WTC11 (cell line): ENCODE results near the gene GLRA3.

Source experiments
- ARID4B ChIP-seq: sonication (generic); formaldehyde crosslinking; IDR thresholded peaks from 2 replicates; pipeline ENCODE4 v1.8.0; 2023; ENCODE audit warnings: missing genetic modification reagents, mild to moderate bottlenecking, borderline replicate concordance
- ERG ChIP-seq: fragments of 250-450 bp; sonication (Bioruptor Pico); IDR thresholded peaks from 2 replicates; pipeline ENCODE4 v1.8.0; 2021; ENCODE audit warnings: mild to moderate bottlenecking
- ESRRA ChIP-seq: sonication (generic); formaldehyde crosslinking; IDR thresholded peaks from 2 replicates; pipeline ENCODE4 v1.8.1; 2022; ENCODE audit warnings: mild to moderate bottlenecking, missing genetic modification reagents, borderline replicate concordance
- ETV6 ChIP-seq: sonication (generic); formaldehyde crosslinking; IDR thresholded peaks from 2 replicates; pipeline ENCODE4 v1.8.1; 2022; ENCODE audit warnings: mild to moderate bottlenecking, missing genetic modification reagents
- FOXP1 ChIP-seq: sonication (generic); formaldehyde crosslinking; IDR thresholded peaks from 2 replicates; pipeline ENCODE4 v1.8.0; 2022; ENCODE audit warnings: missing genetic modification reagents, mild to moderate bottlenecking, moderate library complexity, borderline replicate concordance
- GABPB1 ChIP-seq: sonication (generic); formaldehyde crosslinking; IDR thresholded peaks from 2 replicates; pipeline ENCODE4 v1.8.1; 2023; ENCODE audit warnings: mild to moderate bottlenecking, missing genetic modification reagents
- JUN ChIP-seq: sonication (generic); formaldehyde crosslinking; IDR thresholded peaks from 2 replicates; pipeline ENCODE4 v1.8.0; 2023; ENCODE audit warnings: mild to moderate bottlenecking, missing genetic modification reagents
- MXD4 ChIP-seq: fragments of 250-450 bp; sonication (Bioruptor Pico); IDR thresholded peaks from 2 replicates; pipeline ENCODE4 v1.8.0; 2021; ENCODE audit warnings: mild to moderate bottlenecking, moderate library complexity, borderline replicate concordance
- SP1 ChIP-seq: sonication (generic); formaldehyde crosslinking; conservative IDR thresholded peaks from 2 replicates; pipeline ENCODE4 v1.8.1; 2022; ENCODE audit warnings: missing genetic modification reagents
- ZBTB43 ChIP-seq: sonication (generic); formaldehyde crosslinking; IDR thresholded peaks from 2 replicates; pipeline ENCODE4 v1.8.1; 2023; ENCODE audit warnings: mild to moderate bottlenecking, missing genetic modification reagents
- TF ChIP-seq, protein P1 (sequence below): fragments of 200-600 bp; IDR thresholded peaks from 2 replicates; pipeline ENCODE4 v1.8.0; 2022; ENCODE audit warnings: antibody characterized with exemption
- TF ChIP-seq, protein P2 (sequence below): sonication (generic); formaldehyde crosslinking; IDR thresholded peaks from 2 replicates; pipeline ENCODE4 v1.8.0; 2022; ENCODE audit warnings: mild to moderate bottlenecking, missing genetic modification reagents
- TF ChIP-seq, protein P3 (sequence below): fragments of 250-450 bp; sonication (Bioruptor Pico); IDR thresholded peaks from 2 replicates; pipeline ENCODE4 v2.1.2; 2022; ENCODE audit warnings: mild to moderate bottlenecking, moderate library complexity
- TF ChIP-seq, protein P4 (sequence below): fragments of 250-450 bp; sonication (Bioruptor Pico); IDR thresholded peaks from 2 replicates; pipeline ENCODE4 v1.9.0; 2021; ENCODE audit warnings: mild to moderate bottlenecking, borderline replicate concordance

DNA sequence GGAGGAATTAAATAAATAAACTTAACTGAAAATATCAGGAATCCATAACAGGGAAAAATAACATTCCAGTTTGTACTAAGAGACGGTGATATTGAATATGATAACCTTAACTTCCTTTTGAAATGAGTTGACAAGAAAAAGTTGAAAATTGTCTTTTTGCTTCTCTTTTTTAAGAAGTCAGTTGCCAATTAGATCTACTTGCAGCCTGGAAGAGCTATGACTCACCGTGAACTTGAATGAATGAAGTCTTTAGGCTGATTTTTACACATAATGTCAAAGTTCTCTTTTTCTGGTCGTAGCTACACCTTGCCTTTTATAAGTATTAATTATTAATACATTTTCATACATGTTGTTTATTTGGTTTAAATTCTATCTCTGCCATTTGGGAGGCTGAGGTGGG lies 212.4 kb downstream of the GLRA3 start:
- TF ChIP-seq ESRRA (CRISPR knock-in tag) (no peak), JUN (CRISPR knock-in tag) (no peak), SP1 (CRISPR knock-in tag) (no peak), ARID4B (CRISPR knock-in tag) (no peak), MXD4 (CRISPR knock-in tag) (no peak), FOXP1 (CRISPR knock-in tag) (no peak), ZBTB43 (CRISPR knock-in tag) (no peak), ETV6 (CRISPR knock-in tag) (no peak), ERG (CRISPR knock-in tag) (no peak), GABPB1 (CRISPR knock-in tag) (no peak)
- TF ChIP-seq, protein P1, sequence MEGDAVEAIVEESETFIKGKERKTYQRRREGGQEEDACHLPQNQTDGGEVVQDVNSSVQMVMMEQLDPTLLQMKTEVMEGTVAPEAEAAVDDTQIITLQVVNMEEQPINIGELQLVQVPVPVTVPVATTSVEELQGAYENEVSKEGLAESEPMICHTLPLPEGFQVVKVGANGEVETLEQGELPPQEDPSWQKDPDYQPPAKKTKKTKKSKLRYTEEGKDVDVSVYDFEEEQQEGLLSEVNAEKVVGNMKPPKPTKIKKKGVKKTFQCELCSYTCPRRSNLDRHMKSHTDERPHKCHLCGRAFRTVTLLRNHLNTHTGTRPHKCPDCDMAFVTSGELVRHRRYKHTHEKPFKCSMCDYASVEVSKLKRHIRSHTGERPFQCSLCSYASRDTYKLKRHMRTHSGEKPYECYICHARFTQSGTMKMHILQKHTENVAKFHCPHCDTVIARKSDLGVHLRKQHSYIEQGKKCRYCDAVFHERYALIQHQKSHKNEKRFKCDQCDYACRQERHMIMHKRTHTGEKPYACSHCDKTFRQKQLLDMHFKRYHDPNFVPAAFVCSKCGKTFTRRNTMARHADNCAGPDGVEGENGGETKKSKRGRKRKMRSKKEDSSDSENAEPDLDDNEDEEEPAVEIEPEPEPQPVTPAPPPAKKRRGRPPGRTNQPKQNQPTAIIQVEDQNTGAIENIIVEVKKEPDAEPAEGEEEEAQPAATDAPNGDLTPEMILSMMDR = no peak
- TF ChIP-seq, protein P2, sequence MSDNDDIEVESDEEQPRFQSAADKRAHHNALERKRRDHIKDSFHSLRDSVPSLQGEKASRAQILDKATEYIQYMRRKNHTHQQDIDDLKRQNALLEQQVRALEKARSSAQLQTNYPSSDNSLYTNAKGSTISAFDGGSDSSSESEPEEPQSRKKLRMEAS (CRISPR knock-in tag) = no peak
- TF ChIP-seq, protein P3, sequence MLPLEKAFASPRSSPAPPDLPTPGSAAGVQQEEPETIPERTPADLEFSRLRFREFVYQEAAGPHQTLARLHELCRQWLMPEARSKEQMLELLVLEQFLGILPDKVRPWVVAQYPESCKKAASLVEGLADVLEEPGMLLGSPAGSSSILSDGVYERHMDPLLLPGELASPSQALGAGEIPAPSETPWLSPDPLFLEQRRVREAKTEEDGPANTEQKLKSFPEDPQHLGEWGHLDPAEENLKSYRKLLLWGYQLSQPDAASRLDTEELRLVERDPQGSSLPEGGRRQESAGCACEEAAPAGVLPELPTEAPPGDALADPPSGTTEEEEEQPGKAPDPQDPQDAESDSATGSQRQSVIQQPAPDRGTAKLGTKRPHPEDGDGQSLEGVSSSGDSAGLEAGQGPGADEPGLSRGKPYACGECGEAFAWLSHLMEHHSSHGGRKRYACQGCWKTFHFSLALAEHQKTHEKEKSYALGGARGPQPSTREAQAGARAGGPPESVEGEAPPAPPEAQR (CRISPR knock-in tag) = no peak
- TF ChIP-seq, protein P4, sequence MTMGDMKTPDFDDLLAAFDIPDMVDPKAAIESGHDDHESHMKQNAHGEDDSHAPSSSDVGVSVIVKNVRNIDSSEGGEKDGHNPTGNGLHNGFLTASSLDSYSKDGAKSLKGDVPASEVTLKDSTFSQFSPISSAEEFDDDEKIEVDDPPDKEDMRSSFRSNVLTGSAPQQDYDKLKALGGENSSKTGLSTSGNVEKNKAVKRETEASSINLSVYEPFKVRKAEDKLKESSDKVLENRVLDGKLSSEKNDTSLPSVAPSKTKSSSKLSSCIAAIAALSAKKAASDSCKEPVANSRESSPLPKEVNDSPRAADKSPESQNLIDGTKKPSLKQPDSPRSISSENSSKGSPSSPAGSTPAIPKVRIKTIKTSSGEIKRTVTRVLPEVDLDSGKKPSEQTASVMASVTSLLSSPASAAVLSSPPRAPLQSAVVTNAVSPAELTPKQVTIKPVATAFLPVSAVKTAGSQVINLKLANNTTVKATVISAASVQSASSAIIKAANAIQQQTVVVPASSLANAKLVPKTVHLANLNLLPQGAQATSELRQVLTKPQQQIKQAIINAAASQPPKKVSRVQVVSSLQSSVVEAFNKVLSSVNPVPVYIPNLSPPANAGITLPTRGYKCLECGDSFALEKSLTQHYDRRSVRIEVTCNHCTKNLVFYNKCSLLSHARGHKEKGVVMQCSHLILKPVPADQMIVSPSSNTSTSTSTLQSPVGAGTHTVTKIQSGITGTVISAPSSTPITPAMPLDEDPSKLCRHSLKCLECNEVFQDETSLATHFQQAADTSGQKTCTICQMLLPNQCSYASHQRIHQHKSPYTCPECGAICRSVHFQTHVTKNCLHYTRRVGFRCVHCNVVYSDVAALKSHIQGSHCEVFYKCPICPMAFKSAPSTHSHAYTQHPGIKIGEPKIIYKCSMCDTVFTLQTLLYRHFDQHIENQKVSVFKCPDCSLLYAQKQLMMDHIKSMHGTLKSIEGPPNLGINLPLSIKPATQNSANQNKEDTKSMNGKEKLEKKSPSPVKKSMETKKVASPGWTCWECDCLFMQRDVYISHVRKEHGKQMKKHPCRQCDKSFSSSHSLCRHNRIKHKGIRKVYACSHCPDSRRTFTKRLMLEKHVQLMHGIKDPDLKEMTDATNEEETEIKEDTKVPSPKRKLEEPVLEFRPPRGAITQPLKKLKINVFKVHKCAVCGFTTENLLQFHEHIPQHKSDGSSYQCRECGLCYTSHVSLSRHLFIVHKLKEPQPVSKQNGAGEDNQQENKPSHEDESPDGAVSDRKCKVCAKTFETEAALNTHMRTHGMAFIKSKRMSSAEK (CRISPR knock-in tag) = no peak
